GM19351 (cell line): ENCODE data around the gene UBE2O.

Experiments
- ATAC-seq: cut with Tn5 transposase; IDR thresholded peaks from one replicate; pipeline ENCODE4 v1.9.1; 2021; ENCODE audit warnings: mild to moderate bottlenecking, moderate library complexity; ENCODE audit not compliant: unreplicated experiment

Gene UBE2O

DNA sequence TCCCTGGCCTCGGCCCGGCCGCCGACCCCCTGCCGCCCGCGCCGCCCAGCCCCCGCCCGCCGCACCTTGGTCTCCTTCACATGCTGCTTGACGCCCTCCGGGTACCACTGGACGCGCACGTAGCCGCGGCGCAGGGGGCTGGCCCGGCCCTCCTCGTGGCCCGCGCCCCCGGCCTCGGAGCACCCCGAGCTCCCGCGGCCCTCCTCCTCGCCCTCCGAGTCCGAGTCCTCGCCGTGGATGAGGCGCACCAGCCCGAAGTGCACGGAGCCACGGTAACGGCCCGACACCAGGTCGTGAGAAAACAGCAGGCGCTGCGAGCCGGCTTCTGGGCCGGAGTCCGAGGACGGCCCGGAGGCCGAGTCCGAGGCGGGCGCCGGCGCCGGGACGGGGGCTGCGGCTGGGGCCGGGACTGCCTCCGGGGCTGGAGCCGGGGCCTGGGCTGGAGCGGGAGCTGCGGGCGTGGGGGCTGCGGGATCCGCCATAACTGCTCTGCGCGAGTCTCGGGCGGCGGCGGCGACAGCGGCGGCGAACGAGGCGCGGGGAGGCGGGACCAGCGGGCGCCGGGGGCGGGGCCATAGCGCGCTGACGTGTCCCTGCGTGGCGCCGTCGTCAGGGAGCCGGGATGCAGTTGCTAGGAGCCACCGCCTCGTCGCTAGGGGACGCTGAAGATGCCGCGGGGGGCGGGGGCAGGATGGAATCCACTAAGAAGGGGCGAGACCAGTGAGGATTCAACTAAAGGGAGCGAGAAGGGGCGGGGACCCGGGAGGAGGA lies at the start of gene UBE2O:
TSS of gene UBE2O (minus strand) at position 493 of the 771 bp plus-strand sequence. CDS start at position 482, 11 bp downstream.
- peak; percentile 90 for ATAC-seq

DNA sequence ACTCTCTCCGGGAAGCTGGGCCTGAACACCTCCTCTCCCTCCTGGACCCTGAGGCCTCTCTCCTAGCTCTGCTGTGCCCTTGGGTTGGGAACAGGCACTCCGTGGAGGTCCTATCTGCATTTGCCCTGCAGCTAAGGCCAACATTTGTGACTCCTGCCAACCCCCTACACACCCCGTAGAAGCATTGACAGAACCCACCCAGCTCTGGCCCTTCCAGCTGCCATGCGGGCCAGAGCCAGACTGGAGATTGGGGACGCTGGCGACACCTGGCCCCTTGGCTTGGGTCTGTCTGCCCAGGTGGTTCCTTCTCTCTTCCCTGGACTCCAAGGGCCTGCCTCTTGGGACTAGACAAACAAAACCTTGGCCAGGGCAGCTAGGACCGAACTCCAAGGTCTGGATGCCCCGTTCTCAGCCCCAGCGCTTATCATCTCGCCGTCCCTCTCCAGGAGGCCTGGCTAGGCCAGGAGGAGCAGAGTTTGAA lies 48.9 kb upstream of the UBE2O start:
- ATAC-seq = no peak

DNA sequence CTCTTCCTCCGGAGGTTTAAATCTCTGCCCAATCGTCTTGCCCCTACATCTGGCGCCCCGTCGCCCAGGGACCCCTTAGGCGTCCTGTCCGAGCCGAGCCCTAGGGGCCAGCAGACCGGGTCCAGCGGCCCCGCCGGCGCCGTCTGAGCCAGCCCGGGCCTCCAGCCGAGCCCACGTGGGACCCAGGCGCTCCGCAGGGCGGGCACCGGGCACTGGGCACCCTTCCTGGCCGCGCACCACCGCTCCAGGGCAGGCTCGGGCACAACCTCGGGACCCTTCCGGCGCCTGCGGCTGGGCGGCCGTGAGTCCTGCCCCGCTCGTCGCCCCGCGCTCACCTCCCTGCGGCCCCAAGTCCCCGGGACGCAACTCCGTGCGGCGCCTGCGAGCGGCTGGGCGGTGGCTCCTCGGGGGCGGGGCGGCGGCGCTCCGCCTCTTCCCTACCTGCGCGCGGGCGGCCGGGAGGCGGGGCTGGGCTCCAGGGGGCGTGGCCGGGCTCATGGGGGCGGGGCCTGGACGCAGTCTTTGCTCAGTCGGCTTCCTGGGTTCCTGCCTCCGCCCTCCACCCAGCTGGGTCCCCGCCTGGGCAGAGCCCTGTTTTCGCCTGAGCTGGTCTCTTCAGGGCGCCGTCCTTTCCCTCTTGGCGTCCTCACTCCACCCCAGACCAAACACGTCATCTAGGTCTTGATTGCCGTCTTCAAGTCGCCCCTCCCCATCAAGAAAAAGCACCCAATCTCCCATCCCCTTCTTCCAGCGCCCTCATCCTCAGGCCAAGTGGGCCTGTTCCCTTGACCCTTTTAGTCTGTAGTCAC lies 48.3 kb upstream of the UBE2O start, which contains the start of gene RHBDF2:
TSS of gene RHBDF2 (minus strand) at position 406 of the 809 bp plus-strand sequence. CDS start 19,899 bp downstream, outside the sequence.
- peak; percentile 73 for ATAC-seq

DNA sequence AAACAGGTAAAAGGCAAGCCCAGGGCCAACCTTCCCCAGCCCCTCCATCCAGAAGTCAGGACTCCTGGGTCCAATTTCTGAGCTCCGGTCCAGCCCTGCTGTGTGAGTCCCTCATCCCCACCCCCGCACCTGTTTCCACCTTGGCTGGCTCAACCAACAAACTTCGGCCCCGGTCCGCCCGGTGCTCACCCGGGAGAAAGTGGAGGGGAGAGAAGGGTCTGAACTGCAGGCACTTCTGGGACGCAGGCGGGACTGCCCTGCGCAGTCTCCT lies 47.7 kb upstream of the UBE2O start:
- ATAC-seq = peak; percentile 22

DNA sequence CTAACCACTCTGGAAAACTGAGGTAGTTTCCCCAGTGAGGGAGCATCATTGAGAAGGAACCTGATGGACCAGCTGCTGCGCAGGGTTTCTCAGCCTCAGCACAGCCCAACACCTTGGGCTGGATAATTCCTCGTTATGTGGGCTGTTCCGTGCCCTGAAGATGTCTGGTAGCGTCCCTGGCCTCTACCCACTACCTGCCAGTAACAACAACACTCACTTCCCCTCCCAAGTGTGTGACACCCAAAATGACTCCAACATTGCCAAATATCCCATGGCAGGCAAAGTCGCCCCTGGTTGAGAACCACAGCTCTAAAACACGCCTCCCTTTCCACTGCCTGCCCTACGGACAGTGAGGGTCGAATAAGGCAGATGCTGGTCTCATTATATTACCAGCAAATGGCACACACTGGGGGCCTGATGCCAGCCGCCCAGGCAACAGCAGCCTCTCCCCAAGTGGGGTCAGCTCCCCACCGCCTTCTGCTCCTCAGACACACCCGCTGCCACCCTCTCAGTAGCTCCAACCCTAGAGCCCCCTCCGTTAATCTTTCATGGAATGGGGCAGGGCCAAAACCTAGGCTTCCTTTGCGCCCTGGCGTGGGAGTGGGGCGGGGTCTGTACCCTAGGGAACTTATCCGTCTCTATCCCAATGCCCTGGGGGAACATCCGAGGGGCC lies 47.3 kb upstream of the UBE2O start:
- no peak for ATAC-seq

DNA sequence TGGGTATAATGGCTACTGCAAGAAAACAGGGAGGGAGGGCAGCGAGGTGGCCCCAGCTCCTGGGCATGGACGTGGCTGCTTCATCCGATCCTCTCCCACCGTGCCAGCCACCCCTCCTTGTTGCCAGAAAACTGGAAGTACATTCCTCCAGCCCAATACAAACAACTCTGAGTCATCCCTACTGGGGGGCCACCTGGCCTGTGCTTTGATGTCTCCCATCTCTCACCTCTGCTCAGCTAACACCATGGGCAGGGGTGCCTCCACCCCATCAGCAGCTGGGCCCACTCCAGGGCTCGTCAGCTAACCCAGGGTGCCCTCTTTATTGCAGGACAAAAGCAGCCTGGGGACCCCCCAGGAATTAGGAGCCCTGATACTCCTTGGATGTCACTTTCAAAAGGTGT lies 46.3 kb upstream of the UBE2O start:
- ATAC-seq = no peak

DNA sequence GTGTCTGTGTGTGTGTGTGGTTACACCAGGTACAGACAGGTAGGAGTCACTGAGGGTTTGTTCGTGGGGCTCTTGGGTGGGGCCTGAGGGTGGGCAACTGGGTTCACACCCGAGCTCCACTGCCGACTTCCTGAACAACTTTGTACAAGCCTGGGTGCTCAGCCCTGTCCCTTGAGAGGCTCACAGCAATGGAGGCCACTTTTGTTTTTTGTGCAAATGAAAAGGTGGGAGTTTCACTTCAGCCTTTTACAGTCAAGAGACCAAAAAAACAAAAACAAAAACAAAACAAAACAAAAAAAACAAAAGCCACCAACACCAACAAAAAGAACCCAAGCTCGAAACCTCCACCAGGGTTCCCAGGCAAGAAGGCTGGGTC lies 45.9 kb upstream of the UBE2O start:
- no peak for ATAC-seq

DNA sequence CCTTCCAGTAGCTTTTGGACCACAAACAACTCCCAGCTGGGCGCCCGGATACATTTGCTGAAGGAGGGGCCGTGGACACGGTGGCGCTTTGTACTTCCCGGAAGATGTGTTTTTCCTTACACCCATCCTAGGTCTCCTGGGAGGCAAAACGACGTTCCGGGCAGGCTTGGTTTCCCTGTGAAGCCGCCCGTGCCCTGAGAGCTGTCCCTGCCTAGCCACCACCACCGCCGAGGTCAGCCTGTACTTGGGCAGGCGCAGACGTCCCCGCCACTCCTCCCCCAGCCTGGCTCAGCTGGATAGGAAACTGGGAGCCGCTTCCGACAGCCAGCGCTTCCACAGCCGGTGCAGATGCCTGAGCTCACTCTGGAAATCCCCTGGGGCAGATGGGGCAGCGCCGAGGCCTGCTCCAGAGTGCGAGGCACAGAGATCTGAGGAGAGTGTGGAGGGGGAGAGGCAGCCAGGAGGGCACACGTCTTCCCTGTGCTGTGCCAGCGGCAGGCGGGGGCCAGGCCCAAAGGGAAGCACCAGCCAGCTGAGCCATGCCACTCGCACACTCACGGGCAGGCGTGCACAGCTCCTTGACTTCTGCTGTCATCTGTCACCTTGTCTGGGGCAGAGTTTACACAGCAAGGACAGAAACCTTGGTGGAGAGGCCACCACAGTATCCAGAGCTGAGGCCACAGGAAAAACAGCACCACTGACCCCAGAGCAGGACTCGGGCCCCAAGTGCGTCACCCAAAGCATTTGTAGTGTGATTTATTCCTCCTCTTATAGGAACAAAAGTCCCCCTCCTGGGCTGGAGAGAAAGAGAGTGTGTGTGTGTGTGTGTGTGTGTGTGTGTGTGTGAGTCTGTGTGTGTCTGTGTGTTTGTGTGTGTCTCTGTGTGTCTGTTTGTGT lies 45.3 kb upstream of the UBE2O start:
- no peak for ATAC-seq

DNA sequence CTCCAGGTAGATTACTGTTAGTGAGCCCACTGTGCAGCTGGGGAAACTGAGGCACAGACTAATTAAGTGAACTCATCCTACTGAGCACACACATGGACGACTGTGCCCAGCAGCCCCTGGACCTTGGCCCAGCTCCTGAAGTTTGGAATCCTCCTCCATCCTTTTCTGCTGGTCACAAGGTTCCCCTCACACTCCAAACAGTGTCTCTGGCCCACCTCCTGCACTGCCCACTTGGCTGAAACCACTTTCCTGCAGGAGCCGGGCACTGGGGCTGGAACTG lies 44.7 kb upstream of the UBE2O start:
- ATAC-seq = no peak

DNA sequence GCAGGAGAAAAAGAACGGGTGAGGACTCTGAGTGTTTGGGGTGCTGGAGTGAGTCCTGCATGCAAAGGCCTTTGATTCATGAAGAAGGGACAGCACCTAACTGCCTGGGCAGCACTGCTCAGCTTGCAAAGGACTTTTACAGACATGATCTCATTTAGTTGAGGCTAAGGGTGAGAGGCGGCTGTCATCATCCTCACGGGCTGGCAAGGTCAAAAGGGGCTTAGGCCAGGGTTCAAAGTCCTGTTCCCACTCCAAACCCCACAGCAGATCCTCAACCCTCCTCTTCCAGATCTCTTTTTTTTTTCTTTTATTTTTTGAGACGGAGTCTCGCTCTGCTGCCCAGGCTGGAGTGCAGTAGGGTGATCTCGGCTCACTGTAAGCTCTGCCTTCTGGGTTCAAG lies 43.5 kb upstream of the UBE2O start:
- no peak for ATAC-seq

DNA sequence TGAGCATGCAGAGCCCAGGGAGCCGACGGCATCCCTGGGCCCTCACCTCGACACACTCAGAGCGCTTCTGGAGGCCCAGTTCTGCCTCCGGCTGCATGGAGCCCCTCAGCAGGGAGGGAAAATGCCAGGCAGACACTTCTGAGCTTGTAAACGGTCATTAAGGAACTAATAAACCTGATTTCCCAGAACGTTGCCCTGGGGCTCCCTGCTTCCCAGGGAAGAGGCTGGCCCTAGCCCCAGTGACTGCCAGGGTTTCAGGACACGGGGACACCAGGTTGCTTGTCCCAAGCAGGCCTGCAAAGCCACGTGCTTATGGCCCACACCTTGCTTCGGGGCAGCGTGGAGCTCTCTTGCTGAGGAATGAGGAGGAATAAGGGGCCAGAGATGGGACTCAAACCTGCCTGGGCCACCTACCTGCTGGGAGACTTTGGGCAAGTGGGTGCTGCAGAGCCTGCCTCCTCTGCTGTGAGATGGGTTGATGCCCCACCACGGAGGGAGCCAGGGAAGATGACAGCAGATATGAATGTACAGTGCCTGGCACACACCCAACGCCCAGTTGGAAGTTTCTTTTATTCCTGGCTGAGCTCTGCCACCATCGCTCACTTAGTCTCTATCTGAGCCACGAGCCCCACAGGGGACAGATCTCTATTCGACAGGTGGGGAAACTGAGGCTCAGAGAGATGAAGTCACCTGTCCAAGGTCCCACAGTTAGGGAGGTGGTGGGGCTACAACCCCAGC lies 42.9 kb upstream of the UBE2O start:
- ATAC-seq = no peak

DNA sequence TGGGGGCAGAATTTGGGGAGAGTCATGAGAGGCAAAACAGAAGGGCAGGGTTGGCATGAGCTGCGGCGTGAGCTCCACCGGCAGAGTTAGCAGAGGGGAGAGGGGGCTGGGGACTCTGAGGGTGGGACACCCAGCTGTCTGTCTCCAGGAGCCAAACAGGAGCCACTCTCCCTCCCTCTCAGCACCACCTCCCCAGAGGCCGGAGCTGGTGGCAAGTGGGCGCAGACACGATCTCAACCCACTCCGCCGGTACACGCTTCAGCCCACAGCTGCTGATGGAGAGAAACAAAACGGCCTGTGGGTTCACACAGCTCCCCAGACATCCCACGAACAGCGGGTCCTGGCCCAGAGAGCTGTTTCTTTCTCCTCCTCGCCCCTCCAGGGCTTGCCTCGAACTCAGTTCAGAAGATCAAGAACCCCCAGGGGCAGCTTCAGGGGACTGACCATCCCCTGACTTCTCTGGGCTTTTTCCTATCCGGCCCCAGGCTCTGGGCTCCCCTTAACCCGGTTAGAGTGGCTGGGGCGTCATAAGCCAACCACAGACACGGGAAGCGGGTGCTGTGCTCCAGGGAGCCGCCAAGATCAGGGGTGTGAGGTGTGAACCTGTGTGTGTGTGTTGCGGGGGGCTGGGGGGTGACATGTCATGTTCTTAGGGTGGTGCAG lies 40.7 kb upstream of the UBE2O start:
- no peak for ATAC-seq

DNA sequence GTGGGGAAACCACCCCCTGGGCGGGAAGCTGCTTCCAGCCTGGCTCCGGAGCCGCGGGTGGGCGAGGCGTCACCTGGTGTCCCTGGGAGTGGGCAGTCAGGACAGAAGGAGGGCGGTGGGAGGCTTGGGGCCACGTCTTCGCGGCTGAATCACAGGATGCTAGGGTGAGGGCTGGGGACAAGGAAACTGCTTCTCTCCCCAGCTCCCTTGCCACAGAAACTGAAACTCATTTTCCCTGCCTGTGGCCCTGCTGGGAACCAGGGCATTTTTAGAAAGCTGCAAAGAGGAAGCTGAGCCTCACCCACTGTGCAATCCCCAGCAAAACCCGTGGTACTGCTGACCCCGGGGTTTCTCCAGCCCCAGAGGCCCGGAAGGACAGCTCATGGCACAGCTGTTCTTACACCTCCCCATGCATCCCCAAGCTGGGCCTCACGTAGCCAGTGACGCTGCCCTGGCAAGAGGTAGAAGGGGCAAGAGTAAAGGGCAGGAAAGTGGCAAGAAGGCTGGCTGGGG lies 40.1 kb upstream of the UBE2O start:
- peak; percentile 37 for ATAC-seq

DNA sequence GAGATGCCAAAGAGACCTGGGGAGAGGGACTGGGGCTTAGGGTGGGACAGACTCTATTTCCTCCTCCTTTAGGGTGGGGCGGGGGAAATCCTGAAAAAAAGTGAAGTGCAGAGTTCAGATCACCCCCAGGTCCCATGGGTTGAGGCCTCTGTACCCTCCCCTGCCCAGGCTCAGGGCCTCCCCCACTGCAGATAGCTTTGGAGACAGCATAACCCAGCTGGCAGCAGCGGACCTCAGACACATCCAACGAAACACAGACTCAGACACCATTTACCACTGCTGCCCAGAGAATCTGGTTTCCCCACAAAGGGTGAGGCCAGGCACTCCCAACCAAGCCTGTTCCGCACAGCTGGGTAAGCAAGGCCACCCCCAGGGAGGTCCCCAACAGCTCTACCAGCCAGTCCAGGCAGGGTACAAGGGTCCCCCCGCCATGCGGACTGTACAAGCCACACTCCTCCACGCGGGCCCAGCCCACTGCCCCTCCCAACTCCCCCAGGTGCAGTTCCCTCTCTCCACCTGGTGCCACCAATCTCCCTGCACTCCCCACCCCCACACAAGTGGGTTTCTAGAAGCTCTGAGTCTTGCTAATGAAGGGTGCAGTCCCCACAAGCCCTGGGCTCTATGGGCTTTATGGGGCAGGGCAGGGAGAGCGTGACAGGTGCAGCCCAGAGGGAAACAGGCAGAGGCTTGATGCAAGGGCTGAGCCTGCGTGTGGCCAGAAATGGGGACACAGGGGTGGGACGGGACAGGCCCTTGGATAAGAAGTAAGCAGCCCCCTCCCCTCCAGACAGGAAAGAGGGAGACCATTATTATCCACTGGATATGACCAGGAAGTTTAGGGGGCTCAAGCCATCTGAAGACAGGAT lies 39.4 kb upstream of the UBE2O start:
- ATAC-seq = peak; percentile 49

DNA sequence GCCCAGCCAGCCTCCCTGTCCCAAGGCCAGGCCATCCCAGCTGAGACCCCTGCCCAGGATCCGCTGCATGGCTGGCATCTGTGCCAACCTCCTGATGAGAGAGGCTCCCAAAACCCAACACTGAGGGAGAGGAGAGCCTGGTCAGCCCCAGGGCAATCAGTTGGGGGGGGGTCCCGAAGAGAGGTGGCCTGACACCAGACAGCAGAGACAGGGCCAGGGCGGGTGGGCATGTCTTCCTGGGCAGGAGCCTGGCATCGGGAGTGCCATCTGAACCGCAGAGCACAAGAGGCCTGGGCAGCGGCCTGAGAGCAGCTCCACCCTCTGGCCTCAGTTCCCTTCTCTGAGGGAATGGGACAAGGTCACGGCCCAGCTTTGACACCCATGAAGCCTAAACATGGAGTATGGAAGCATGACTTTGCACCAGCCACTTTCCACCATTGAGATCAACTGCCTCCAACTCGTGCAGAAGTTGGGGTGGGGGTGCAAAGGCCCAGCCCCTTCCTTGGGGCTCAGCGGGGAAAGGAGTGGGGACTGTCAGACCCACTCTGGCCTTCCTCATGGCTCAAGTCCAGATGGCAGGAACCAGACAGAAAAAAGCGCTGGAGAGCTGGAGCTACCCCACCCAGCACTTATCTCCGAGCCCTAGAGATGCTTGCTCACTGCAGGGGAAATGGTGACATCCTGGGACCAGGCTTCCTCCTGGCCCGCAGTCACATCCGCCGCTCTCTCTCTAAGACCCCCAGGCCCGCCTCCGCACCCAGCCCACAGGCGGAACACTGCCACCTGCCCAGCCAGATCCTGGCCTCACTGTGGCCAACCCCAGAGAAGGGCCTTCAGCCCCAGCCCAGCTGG lies 38.5 kb upstream of the UBE2O start:
- peak; percentile 5 for ATAC-seq

DNA sequence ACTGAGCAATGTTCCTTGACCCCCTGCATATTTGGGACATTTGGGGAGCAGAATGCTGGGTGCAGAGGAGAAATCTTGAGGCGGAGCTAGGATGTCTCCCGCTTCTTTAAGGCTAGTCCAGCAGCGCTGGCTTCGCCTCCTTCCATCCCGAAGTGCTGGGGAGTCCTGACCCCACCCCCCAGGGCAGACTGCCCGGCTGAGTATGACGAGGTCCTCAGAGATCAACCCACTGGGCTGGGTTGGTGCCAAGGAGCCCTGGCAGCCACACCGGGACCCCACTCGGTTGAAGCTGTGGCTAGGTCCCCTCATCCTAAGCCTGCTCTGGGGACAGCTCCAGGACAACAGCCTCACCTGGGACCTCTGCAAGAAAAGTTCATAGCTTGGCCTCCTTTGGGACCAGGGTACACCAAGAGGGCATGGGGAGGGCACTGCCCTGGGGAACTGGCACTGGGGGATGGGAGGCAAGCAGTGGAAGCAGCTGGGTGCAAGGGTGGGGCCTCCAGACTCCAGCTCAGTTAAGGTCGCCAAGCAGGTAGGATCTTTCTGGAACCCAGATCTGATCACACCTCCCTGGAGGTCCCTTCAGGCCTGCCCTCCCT lies 37.3 kb upstream of the UBE2O start:
- ATAC-seq = no peak
